KOPT-K1 (cell line): ENCODE results near the gene CIZ1.

Experiments used
- H3K27ac ChIP-seq: fragments of 200-600 bp; sonication (generic); 2 replicates; pipeline ENCODE4 v1.5.1; 2016; ENCODE audit warnings: antibody characterized with exemption, mild to moderate bottlenecking, low read depth, low read length; ENCODE audit not compliant: poor library complexity, severe bottlenecking
- H3K36me3 ChIP-seq: fragments of 200-600 bp; sonication (generic); 2 replicates; pipeline ENCODE4 v1.5.1; 2017; ENCODE audit warnings: antibody characterized with exemption, mild to moderate bottlenecking, low read length, moderate library complexity; ENCODE audit not compliant: insufficient read depth
- H3K9me3 ChIP-seq: fragments of 200-600 bp; sonication (generic); 2 replicates; pipeline ENCODE4 v1.5.1; 2017; ENCODE audit warnings: antibody characterized with exemption, low read length, mild to moderate bottlenecking; ENCODE audit not compliant: insufficient read depth, poor library complexity, severe bottlenecking

The CIZ1 gene

GRCh38 chr9:128218172-128218517, 26.8 kb upstream of the CIZ1 start:
- Histone ChIP-seq H3K9me3 (no peaks in the 10 kb centered on the region), H3K27ac (no peak overlapping the region)

DNA sequence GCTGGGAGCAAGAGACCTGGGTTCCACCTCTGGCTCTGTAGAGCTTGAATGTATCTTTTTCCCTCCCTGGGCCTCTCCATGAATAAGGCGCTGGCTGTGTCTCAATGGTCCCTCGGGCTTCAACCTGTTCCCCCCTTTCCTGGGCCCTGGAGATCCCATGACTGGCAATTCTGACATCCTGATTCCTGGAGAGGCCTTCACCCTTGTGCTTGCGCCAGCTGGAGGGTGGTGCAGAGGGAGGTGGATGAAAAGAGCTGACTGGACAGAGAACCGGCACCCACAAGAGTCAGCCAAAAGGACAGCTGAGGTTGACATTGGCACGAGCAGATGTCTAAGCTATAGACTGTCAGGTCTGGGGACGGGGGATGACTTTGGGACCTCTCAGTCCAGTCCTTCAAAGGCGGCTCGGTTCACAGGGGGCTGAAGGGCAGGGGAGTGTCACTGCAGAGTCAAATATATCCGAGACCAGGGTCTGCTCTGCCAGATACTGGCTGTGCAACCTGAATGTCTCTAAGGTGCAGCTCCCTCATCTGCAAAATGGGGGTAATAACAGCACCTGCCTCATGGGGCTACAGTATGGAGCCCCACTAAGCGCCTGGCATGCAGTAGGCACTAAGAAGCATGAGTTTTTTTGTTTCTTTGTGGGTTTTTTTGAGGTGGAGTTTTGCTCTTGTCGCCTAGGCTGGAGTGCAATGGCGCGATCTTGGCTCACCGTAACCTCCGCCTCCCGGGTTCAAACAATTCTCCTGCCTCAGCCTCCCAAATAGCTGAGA, 25.6 kb upstream of the CIZ1 start:
- Histone ChIP-seq H3K36me3 (no peaks in the 10 kb centered on the region), H3K27ac (no peak overlapping the region), H3K9me3 (no peaks in the 10 kb centered on the region)

More at GRCh38 chr9:128218172-128218517, 26.8 kb upstream of the CIZ1 start:
- H3K36me3 ChIP-seq, result no peaks in the 10 kb centered on the region

GRCh38 chr9:128215491-128216409, 24.4 kb upstream of the CIZ1 start:
- Histone ChIP-seq H3K27ac (no peak overlapping the region), H3K36me3 (no peaks in the 10 kb centered on the region), H3K9me3 (no peaks in the 10 kb centered on the region)

DNA sequence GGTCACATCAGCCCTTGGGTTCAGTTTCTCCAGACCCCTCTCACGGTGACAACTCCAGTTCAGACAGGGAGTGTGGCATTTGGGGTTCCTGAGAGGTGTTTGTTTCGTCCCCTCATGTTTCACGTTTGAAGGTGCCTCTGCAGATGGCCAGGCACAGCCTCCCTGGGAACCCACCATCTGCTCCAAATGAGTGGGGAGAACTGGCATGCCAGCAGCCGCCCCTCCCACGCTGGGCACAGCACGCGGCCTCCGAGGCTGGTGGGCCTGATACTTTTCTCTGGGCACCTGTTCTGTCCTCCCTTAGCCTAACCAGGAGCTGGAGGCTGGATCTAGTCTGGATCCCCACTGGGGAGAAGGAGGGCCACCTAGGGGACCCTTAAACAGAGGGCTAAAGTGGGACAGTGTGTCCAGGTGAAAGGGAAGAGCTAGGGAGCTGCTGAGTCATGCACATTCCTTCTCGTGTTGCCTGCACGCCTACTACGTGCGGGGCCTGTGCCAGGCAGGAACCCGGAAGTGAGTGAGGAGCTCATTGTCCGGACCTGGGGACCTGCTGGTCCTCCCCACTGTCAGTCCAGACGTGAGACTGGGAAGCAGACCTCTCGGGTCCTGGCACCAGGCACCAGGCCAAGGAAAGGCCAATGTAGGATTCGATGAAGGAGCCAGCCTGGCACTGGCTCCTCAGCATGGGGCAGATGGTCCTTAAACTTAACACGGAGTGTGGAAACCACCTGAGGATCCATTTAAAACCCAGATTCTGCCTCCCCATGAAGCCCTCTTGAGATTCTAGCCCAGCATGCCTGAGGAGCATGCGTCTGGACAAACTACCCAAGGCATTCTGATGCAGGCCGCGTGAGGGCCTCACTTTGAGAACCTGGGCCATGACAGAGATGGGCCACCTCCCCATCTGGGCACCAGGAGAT, 23.5 kb upstream of the CIZ1 start:
- Histone ChIP-seq H3K9me3 (no peaks in the 10 kb centered on the region), H3K27ac (no peak overlapping the region), H3K36me3 (no peaks in the 10 kb centered on the region)

- Histone ChIP-seq H3K27ac (no peak overlapping the region), H3K9me3 (no peaks in the 10 kb centered on the region), H3K36me3 (no peaks in the 10 kb centered on the region)
Measured at GRCh38 chr9:128213746-128214497, 22.6 kb upstream of the CIZ1 start.

GRCh38 chr9:128211981-128212281, 20.6 kb upstream of the CIZ1 start:
- H3K9me3 ChIP-seq, result no peaks in the 10 kb centered on the region

DNA sequence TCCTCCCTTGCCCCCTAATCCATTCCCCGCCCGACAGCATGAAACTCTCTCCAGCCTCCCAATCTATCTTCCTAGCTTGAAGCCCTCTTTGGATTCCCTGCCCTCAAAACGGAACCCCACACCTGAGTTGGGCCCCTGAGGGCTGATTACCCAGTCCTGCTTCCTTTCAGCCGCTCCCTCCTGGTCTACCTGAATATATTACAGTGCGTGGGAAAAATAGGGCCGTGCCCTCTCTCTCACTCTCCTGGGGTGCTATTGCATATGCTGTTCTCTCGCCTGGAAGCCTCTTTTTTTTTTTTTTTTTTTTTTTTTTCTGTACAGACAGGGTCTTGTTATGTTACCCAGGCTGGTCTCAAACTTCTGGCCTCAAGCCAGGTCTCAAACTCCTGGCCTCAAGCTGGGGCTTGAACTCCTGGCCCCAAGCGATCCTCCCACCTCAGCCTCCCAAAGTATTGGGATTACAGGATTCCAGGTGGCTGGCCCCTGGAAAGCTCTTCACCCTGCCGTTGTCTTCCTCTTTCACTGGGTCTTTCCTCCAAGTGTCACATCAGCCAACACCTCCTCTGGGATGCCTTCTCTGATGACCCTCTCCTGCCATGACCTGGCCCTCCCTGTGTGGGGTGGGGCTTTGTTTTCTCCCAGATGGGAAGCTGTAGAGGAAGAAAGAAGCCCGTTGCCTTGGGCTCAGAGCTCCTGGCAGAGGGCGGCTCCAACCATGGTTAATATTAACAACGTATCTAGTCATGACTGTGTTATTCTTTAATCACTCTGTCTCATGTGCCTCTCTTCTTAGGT, 20.0 kb upstream of the CIZ1 start:
- Histone ChIP-seq H3K36me3 (no peaks in the 10 kb centered on the region), H3K9me3 (no peaks in the 10 kb centered on the region), H3K27ac (no peak overlapping the region)

More at GRCh38 chr9:128211981-128212281, 20.6 kb upstream of the CIZ1 start:
- Histone ChIP-seq H3K36me3 (no peaks in the 10 kb centered on the region), H3K27ac (no peak overlapping the region)

- Histone ChIP-seq H3K36me3 (no peaks in the 10 kb centered on the region), H3K27ac (no peak overlapping the region), H3K9me3 (no peaks in the 10 kb centered on the region)
Measured at GRCh38 chr9:128208946-128209669, 17.7 kb upstream of the CIZ1 start.

- Histone ChIP-seq H3K9me3 (no peaks in the 10 kb centered on the region), H3K36me3 (no peaks in the 10 kb centered on the region), H3K27ac (no peak overlapping the region)
Measured at GRCh38 chr9:128208386-128208785, 17.0 kb upstream of the CIZ1 start.

DNA sequence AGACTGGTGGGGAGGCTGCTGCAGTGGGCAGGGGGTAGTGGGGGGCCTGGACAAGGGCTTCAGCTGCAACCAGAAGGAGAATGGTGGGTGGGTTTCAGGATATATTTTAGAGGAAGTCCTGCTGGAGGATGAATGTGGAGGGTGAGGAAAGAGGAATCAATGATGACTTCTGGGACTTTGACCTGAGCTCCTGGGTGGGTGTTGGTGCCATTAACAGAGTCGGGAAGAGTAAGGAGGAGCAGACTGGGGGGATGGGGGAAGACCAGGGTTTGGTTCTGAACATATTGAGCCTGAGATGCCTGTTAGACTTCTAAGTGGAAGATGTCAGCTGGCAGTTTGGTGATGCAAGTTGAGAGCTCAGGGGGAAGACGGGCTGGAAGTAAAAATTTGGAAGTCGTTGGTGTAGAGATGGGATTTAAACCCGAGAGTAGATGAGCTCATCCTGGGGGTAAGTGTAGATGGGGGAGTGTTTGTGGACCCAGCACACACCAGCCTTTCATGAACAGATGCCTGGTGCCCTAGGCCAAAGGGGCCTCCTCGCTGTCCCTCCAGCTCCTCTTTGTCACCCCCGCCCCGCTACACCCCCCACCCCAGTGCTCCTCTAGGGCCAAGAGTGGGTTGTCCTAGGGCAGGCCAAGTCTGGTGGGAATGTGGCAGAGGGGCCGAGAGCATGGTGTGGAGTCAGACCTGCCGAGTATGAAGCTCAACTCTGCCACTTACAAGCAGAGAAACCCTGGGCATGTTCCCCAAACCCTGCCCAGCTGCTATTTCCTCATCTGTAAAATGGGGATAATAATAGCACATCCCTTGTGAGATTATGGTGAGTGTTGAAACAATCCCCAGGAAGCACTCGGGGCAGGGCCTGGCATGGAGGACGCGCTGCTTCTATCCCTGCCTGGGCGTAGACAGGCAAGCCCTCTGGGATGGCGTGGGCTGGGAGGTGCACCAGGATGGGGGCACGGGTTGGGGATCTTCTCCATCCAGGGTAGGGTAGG, 15.8 kb upstream of the CIZ1 start:
- H3K27ac ChIP-seq, result no peak overlapping the region
- H3K36me3 ChIP-seq, result no peaks in the 10 kb centered on the region
- H3K9me3 ChIP-seq, result no peaks in the 10 kb centered on the region

- H3K36me3 ChIP-seq, result no peaks in the 10 kb centered on the region
- no peaks in the 10 kb centered on the region for H3K9me3 ChIP-seq
- no peak overlapping the region for H3K27ac ChIP-seq
Measured at GRCh38 chr9:128206484-128206883, 15.1 kb upstream of the CIZ1 start.

DNA sequence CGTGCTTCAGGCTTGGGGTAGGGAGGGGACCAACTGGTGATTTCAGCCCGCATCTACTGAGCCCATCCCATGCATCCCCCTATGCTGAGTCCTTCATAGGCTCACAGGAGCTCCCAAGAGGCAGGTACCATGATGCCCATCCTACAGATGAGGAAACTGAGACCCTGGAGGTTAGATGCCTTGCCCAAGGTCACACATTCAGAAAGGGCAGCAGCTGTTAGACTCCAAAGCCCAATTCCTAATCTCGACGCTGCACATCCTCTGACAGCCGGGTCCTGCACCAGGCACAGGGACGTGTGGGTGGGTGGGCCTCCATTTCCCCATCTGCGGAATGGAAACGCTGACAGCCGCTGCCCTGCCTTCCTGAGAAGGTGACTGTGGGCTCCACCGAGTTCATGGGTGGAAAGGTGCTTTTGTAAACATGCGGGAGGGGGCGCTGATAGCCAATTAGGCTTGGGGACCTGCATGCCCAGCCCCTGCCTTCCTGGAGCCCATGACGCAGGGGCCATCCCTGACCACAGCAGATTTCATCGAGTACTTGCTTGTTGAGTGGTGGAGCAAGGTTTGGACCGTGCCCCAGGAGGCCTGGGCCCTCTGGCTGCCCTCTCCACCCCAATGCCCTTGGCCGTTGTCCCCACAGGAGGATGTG, 14.0 kb upstream of the CIZ1 start:
- H3K27ac ChIP-seq, result no peak overlapping the region
- H3K36me3 ChIP-seq, result no peaks in the 10 kb centered on the region
- no peaks in the 10 kb centered on the region for H3K9me3 ChIP-seq
